ENCODE measurements around the gene HLA-DOB. TPM values are rescaled to one million over a fixed set of nuclear protein-coding genes. Genes with fewer than 3 reads are reported as not detected.

HLA-DOB gene
- total and polyA plus RNA-seq, 2 of the 13 experiments (the other 11 are each of a cell fraction or from before 2014, with no cell fraction given), result not detected

GRCh38 chr6:32843979-32844838 lies 27.4 kb upstream of the HLA-DOB start, which contains the start of gene PSMB8 (continued):
- TF ChIP-seq ZNF503 (CRISPR knock-in tag; IDR thresholded peaks at IDR 0.05) (no peak), FOXP4 (CRISPR knock-in tag; IDR thresholded peaks at IDR 0.05) (no peak; the same call in none of the 2 replicates), ZNF530 (CRISPR knock-in tag; IDR thresholded peaks at IDR 0.05; ENCODE audit: low read depth) (no peak), SAFB2 (CRISPR knock-in tag; IDR thresholded peaks at IDR 0.05; ENCODE audit: borderline replicate concordance, low read depth) (no peak), ZBTB20 (CRISPR knock-in tag; IDR thresholded peaks at IDR 0.05; ENCODE audit: borderline replicate concordance, low read depth) (no peak), NRL (CRISPR knock-in tag; IDR thresholded peaks at IDR 0.05; ENCODE audit: borderline replicate concordance) (peak; percentile 14; the same call in 1 of the 2 replicates), ZBTB7B (CRISPR knock-in tag; IDR thresholded peaks at IDR 0.05) (no peak), ATF1 (CRISPR knock-in tag; IDR thresholded peaks at IDR 0.05) (peak; percentile 95), ZSCAN25 (CRISPR knock-in tag; IDR thresholded peaks at IDR 0.05) (peak; percentile 16), CSRNP1 (CRISPR knock-in tag; IDR thresholded peaks at IDR 0.05) (no peak), MED1 (CRISPR knock-in tag; IDR thresholded peaks at IDR 0.05) (no peak), ZNF773 (CRISPR knock-in tag; IDR thresholded peaks at IDR 0.05; ENCODE audit: borderline replicate concordance) (no peak), TEAD2 (CRISPR knock-in tag; IDR thresholded peaks at IDR 0.05) (no peak), NFKBIZ (CRISPR knock-in tag; IDR thresholded peaks at IDR 0.05) (no peak), ZNF749 (CRISPR knock-in tag; IDR thresholded peaks at IDR 0.05; ENCODE audit: borderline replicate concordance) (no peak), TBX2 (CRISPR knock-in tag; IDR thresholded peaks at IDR 0.05; ENCODE audit: borderline replicate concordance) (peak; percentile 87; the same call in 1 of the 2 replicates), ZGPAT (CRISPR knock-in tag; IDR thresholded peaks at IDR 0.05) (peak; percentile 23; the same call in 1 of the 2 replicates), TFE3 (CRISPR knock-in tag; IDR thresholded peaks at IDR 0.05) (no peak), ERF (CRISPR knock-in tag; IDR thresholded peaks at IDR 0.05) (peak; percentile 13)

Data from HepG2 (cell line).